ENCODE results near the gene ZNF391. TPM values are rescaled to one million over a fixed set of nuclear protein-coding genes. Genes with fewer than 3 reads are reported as not detected.

The ZNF391 gene
- total RNA-seq, 1 donor from 2014 or later = 8.3 TPM

GRCh38 chr6:27383481-27383880 lies 5.1 kb upstream of the ZNF391 start:
- Mint-ChIP-seq H3K9me3 (ENCODE audit: unreplicated experiment) (no peaks in the 10 kb centered on the region), H3K36me3 (ENCODE audit: unreplicated experiment) (peaks cover 6% of the 10 kb centered on the region), H3K27ac (ENCODE audit: unreplicated experiment) (no peak overlapping the region), H3K4me1 (ENCODE audit: low read depth, unreplicated experiment) (no peaks in the 10 kb centered on the region), H3K27me3 (ENCODE audit: unreplicated experiment) (no peaks in the 10 kb centered on the region), H3K4me3 (ENCODE audit: unreplicated experiment) (no peak overlapping the region)
- DNase-seq = no peak
- TF ChIP-seq CTCF (IDR thresholded peaks at IDR 0.05; ENCODE audit: partially characterized antibody, unreplicated experiment) = no peak

DNA sequence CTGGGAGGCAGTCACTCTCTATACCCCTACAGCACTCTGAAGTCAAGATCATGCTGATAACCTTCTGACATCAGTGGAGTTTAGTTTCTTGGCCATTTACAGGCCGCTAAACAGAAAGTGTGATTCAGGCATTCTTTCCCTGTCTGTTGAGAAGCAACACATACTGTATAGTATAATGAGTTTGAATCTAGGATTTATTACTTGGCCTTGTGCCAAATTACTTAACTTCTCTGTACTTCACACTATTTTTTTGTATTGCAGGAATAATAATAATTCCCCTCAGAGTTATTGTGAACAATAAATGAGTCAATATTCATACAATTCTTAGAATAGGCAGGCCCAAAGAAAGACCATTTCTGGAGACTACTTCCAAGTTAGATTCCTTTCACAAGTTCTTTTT lies 4.1 kb downstream of the ZNF391 start:
- Mint-ChIP-seq H3K27ac (ENCODE audit: unreplicated experiment) (no peak overlapping the region), H3K9me3 (ENCODE audit: unreplicated experiment) (no peaks in the 10 kb centered on the region), H3K36me3 (ENCODE audit: unreplicated experiment) (peaks cover 33% of the 10 kb centered on the region), H3K4me3 (ENCODE audit: unreplicated experiment) (no peak overlapping the region), H3K27me3 (ENCODE audit: unreplicated experiment) (peaks cover 5% of the 10 kb centered on the region), H3K4me1 (ENCODE audit: low read depth, unreplicated experiment) (peaks cover 2% of the 10 kb centered on the region)
- DNase-seq = no peak
- no peak for TF ChIP-seq CTCF (IDR thresholded peaks at IDR 0.05; ENCODE audit: partially characterized antibody, unreplicated experiment)

GRCh38 chr6:27394073-27394472 lies 5.5 kb downstream of the ZNF391 start:
- Mint-ChIP-seq H3K4me1 (ENCODE audit: low read depth, unreplicated experiment) (peaks cover 2% of the 10 kb centered on the region), H3K9me3 (ENCODE audit: unreplicated experiment) (peaks cover under 1% of the 10 kb centered on the region), H3K36me3 (ENCODE audit: unreplicated experiment) (peaks cover 44% of the 10 kb centered on the region), H3K27ac (ENCODE audit: unreplicated experiment) (no peak overlapping the region), H3K4me3 (ENCODE audit: unreplicated experiment) (no peak overlapping the region), H3K27me3 (ENCODE audit: unreplicated experiment) (peaks cover 5% of the 10 kb centered on the region)
- DNase-seq = no peak
- TF ChIP-seq CTCF (IDR thresholded peaks at IDR 0.05; ENCODE audit: partially characterized antibody, unreplicated experiment) = no peak

DNA sequence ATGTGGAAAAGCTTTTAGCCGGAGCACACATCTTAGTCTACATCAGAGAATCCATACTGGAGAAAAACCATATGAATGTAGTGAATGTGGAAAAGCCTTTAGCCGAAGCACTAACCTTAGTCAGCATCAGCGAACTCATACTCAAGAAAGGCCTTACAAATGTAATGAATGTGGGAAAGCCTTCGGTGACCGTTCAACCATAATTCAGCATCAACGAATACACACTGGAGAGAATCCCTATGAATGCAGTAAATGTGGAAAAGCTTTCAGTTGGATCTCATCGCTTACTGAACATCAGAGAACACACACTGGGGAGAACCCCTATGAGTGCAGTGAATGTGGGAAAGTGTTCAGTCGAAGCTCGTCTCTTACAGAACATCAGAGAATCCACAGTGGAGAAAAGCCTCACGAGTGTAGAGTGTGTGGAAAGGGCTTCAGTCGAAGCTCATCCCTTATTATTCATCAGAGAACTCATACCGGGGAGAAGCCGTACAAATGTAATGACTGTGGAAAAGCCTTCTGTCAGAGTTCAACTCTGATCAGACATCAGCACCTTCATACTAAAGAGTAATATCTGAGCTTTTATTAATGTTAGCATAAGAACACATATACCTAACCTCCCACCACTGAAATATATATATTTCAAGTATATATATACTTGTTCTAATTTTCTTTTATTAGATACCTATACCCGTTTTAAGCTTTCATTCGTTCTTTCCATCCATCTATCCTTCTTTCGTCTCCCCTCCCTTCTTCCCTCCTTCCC lies 12.5 kb downstream of the ZNF391 start:
- DNase-seq = no peak
- Mint-ChIP-seq H3K4me1 (ENCODE audit: low read depth, unreplicated experiment) (no peaks in the 10 kb centered on the region), H3K9me3 (ENCODE audit: unreplicated experiment) (peaks cover 9% of the 10 kb centered on the region), H3K27me3 (ENCODE audit: unreplicated experiment) (peaks cover 1% of the 10 kb centered on the region), H3K36me3 (ENCODE audit: unreplicated experiment) (peaks cover 70% of the 10 kb centered on the region), H3K4me3 (ENCODE audit: unreplicated experiment) (no peak overlapping the region), H3K27ac (ENCODE audit: unreplicated experiment) (no peak overlapping the region)
- no peak for TF ChIP-seq CTCF (IDR thresholded peaks at IDR 0.05; ENCODE audit: partially characterized antibody, unreplicated experiment)

- Mint-ChIP-seq H3K27me3 (ENCODE audit: unreplicated experiment) (peaks cover 1% of the 10 kb centered on the region), H3K9me3 (ENCODE audit: unreplicated experiment) (peaks cover 3% of the 10 kb centered on the region), H3K4me3 (ENCODE audit: unreplicated experiment) (no peak overlapping the region), H3K27ac (ENCODE audit: unreplicated experiment) (no peak overlapping the region), H3K4me1 (ENCODE audit: low read depth, unreplicated experiment) (no peaks in the 10 kb centered on the region), H3K36me3 (ENCODE audit: unreplicated experiment) (peaks cover 36% of the 10 kb centered on the region)
- TF ChIP-seq CTCF (IDR thresholded peaks at IDR 0.05; ENCODE audit: partially characterized antibody, unreplicated experiment) = no peak
- no peak for DNase-seq
Observed at GRCh38 chr6:27406085-27406484, 17.5 kb downstream of the ZNF391 start.

Measured in glutamatergic neuron (in vitro differentiated cells).